HUES64 (cell line): Measurements from ENCODE around the gene SNX9.
"Not testable (repeated sequence)": the region's sequence is repeated elsewhere in the genome, so short reads cannot be mapped to it uniquely, and the experiment has no call there.

Experiments used
- H3K27ac ChIP-seq: 2 replicates; pipeline ENCODE4 v1.7.0; 2013; ENCODE audit warnings: low read depth, low read length, inconsistent platforms
- H3K27me3 ChIP-seq: 2 replicates; pipeline ENCODE4 v1.6.1; 2013; ENCODE audit warnings: mild to moderate bottlenecking, low read length; ENCODE audit not compliant: insufficient read depth
- H3K36me3 ChIP-seq: 2 replicates; pipeline ENCODE4 v1.6.1; 2013; ENCODE audit warnings: mild to moderate bottlenecking, low read length; ENCODE audit not compliant: insufficient read depth
- H3K4me1 ChIP-seq: 2 replicates; pipeline ENCODE4 v1.6.1; 2013; ENCODE audit warnings: mild to moderate bottlenecking, low read length, moderate library complexity; ENCODE audit not compliant: insufficient read depth
- H3K4me3 ChIP-seq: 2 replicates; pipeline ENCODE4 v1.5.1; 2013; ENCODE audit warnings: mild to moderate bottlenecking, low read length, moderate library complexity
- H3K9ac ChIP-seq: 2 replicates; pipeline ENCODE4 v1.6.1; 2013; ENCODE audit warnings: mild to moderate bottlenecking, low read depth, low read length
- H3K9me3 ChIP-seq: 2 replicates; pipeline ENCODE4 v1.6.1; 2013; ENCODE audit warnings: low read depth, low read length; ENCODE audit not compliant: insufficient read depth
- WGBS: fragments of 150-250, 120-280 bp; methylation state at CpG from one replicate; pipeline ENCODE4 v1.1.7; 2013; ENCODE audit warnings: missing lambda C conversion rate; 5-methylcytosine and 5-hydroxymethylcytosine counted together

The SNX9 gene

GRCh38 chr6:157788180-157788579 is 34.9 kb upstream of the SNX9 start:
- no peak overlapping the region for H3K27ac ChIP-seq
- H3K9ac ChIP-seq, result no peak overlapping the region
- H3K9me3 ChIP-seq, result peaks cover 3% of the 10 kb centered on the region; the same call in 1 of the 2 replicates
- no peaks in the 10 kb centered on the region for H3K4me1 ChIP-seq
- WGBS, result 100% methylated on average over 1 of the region's 1 CpG
- H3K27me3 ChIP-seq, result no peaks in the 10 kb centered on the region
- H3K36me3 ChIP-seq, result no peaks in the 10 kb centered on the region
- no peak overlapping the region for H3K4me3 ChIP-seq

- H3K27ac ChIP-seq, result no peak overlapping the region
- 95% methylated on average over 3 of the region's 3 CpGs for whole genome bisulfite sequencing
- H3K9ac ChIP-seq, result no peak overlapping the region
- no peaks in the 10 kb centered on the region for H3K36me3 ChIP-seq
- no peak overlapping the region for H3K4me3 ChIP-seq
- no peaks in the 10 kb centered on the region for H3K27me3 ChIP-seq
- no peaks in the 10 kb centered on the region for H3K4me1 ChIP-seq
- H3K9me3 ChIP-seq, result peaks cover 3% of the 10 kb centered on the region; the same call in 1 of the 2 replicates
These were observed 33.7 kb upstream of the SNX9 start for GRCh38 chr6:157789297-157789696.

GRCh38 chr6:157789861-157790260 is 33.2 kb upstream of the SNX9 start:
- H3K36me3 ChIP-seq, result no peaks in the 10 kb centered on the region
- no peak overlapping the region for H3K9ac ChIP-seq
- H3K27me3 ChIP-seq, result no peaks in the 10 kb centered on the region
- H3K27ac ChIP-seq, result no peak overlapping the region
- H3K4me1 ChIP-seq, result no peaks in the 10 kb centered on the region
- no peak overlapping the region for H3K4me3 ChIP-seq
- H3K9me3 ChIP-seq, result peaks cover 3% of the 10 kb centered on the region; the same call in 1 of the 2 replicates
- WGBS, result 85% methylated on average over 15 of the region's 15 CpGs

- 90% methylated on average over 4 of the region's 4 CpGs for WGBS
These were observed 32.4 kb upstream of the SNX9 start for GRCh38 chr6:157790548-157791160.

GRCh38 chr6:157791450-157791849 is 31.6 kb upstream of the SNX9 start:
- H3K4me3 ChIP-seq, result no peak overlapping the region

More at GRCh38 chr6:157790548-157791160, 32.4 kb upstream of the SNX9 start:
- H3K9me3 ChIP-seq, result peaks cover 3% of the 10 kb centered on the region; the same call in 1 of the 2 replicates
- H3K27ac ChIP-seq, result no peak overlapping the region
- no peaks in the 10 kb centered on the region for H3K36me3 ChIP-seq
- no peaks in the 10 kb centered on the region for H3K4me1 ChIP-seq
- no peak overlapping the region for H3K9ac ChIP-seq
- H3K4me3 ChIP-seq, result no peak overlapping the region
- no peaks in the 10 kb centered on the region for H3K27me3 ChIP-seq

GRCh38 chr6:157792671-157793070 is 30.4 kb upstream of the SNX9 start:
- WGBS, result 92% methylated on average over 2 of the region's 2 CpGs

More at GRCh38 chr6:157791450-157791849, 31.6 kb upstream of the SNX9 start:
- H3K9ac ChIP-seq, result no peak overlapping the region
- no peaks in the 10 kb centered on the region for H3K27me3 ChIP-seq
- no peaks in the 10 kb centered on the region for H3K36me3 ChIP-seq
- H3K4me1 ChIP-seq, result no peaks in the 10 kb centered on the region
- no peak overlapping the region for H3K27ac ChIP-seq
- peaks cover 3% of the 10 kb centered on the region; the same call in 1 of the 2 replicates for H3K9me3 ChIP-seq
- WGBS, result 94% methylated on average over 2 of the region's 2 CpGs

GRCh38 chr6:157794012-157794411 is 29.0 kb upstream of the SNX9 start:
- not testable (repeated sequence) for H3K9me3 ChIP-seq, H3K27ac ChIP-seq, H3K27me3 ChIP-seq, H3K36me3 ChIP-seq, H3K9ac ChIP-seq, H3K4me3 ChIP-seq, H3K4me1 ChIP-seq
- 93% methylated on average over 5 of the region's 5 CpGs for WGBS

More at GRCh38 chr6:157792671-157793070, 30.4 kb upstream of the SNX9 start:
- Histone ChIP-seq H3K27ac (no peak overlapping the region), H3K4me1 (no peaks in the 10 kb centered on the region), H3K9me3 (peaks cover 3% of the 10 kb centered on the region; the same call in 1 of the 2 replicates), H3K36me3 (no peaks in the 10 kb centered on the region), H3K9ac (no peak overlapping the region), H3K4me3 (no peak overlapping the region), H3K27me3 (no peaks in the 10 kb centered on the region)

GRCh38 chr6:157795841-157796240 is 27.2 kb upstream of the SNX9 start:
- 93% methylated on average over 5 of the region's 6 CpGs for WGBS
- Histone ChIP-seq H3K4me3 (no peak overlapping the region), H3K9me3 (no peaks in the 10 kb centered on the region)

GRCh38 chr6:157798851-157799250 is 24.2 kb upstream of the SNX9 start:
- Histone ChIP-seq H3K27ac (no peak overlapping the region), H3K4me1 (no peaks in the 10 kb centered on the region), H3K9ac (no peak overlapping the region), H3K4me3 (no peak overlapping the region), H3K9me3 (no peaks in the 10 kb centered on the region), H3K27me3 (no peaks in the 10 kb centered on the region), H3K36me3 (no peaks in the 10 kb centered on the region)
- WGBS, result 95% methylated on average over 6 of the region's 6 CpGs

More at GRCh38 chr6:157795841-157796240, 27.2 kb upstream of the SNX9 start:
- Histone ChIP-seq H3K36me3 (no peaks in the 10 kb centered on the region), H3K4me1 (no peaks in the 10 kb centered on the region), H3K9ac (no peak overlapping the region), H3K27ac (no peak overlapping the region), H3K27me3 (no peaks in the 10 kb centered on the region)

GRCh38 chr6:157799561-157799960 is 23.5 kb upstream of the SNX9 start:
- not testable (repeated sequence) for H3K9ac ChIP-seq, H3K4me1 ChIP-seq, H3K27ac ChIP-seq, H3K9me3 ChIP-seq, H3K36me3 ChIP-seq, H3K4me3 ChIP-seq, H3K27me3 ChIP-seq
- WGBS, result 98% methylated on average over 2 of the region's 3 CpGs

- WGBS, result 94% methylated on average over 5 of the region's 6 CpGs
- Histone ChIP-seq H3K27me3 (no peaks in the 10 kb centered on the region), H3K4me3 (no peak overlapping the region), H3K9me3 (no peaks in the 10 kb centered on the region), H3K4me1 (no peaks in the 10 kb centered on the region), H3K9ac (no peak overlapping the region), H3K27ac (no peak overlapping the region), H3K36me3 (no peaks in the 10 kb centered on the region)
These were observed 22.4 kb upstream of the SNX9 start for GRCh38 chr6:157800420-157801237.
